Ascending aorta (tissue), 2 donors: Measurements from ENCODE around the gene RNF183. TPM values are rescaled to one million over a fixed set of nuclear protein-coding genes. Genes with fewer than 3 reads are reported as not detected.

ENCODE experiments used
- DNase-seq, 2 donors: peaks; one replicate each; pipeline ENCODE4 v3.0.0-alpha.2; 2019; ENCODE audit warnings: low spot score in 2 of 2
- H3K27ac ChIP-seq, 2 donors: fragments of 200-600 bp; sonication (generic); one replicate each; pipeline ENCODE4 v1.5.1; 2016 to 2017; ENCODE audit warnings: mild to moderate bottlenecking in 1 of 2
- H3K27me3 ChIP-seq: fragments of 200-600 bp; sonication (generic); one replicate; pipeline ENCODE4 v1.5.1; 2017
- H3K36me3 ChIP-seq, 2 donors: fragments of 200-600 bp; sonication (generic); one replicate each; pipeline ENCODE4 v1.5.1; 2016
- H3K4me1 ChIP-seq, 2 donors: fragments of 200-600 bp; sonication (generic); one replicate each; pipeline ENCODE4 v1.5.1; 2016 to 2017; ENCODE audit warnings: mild to moderate bottlenecking in 1 of 2
- H3K4me3 ChIP-seq, 2 donors: fragments of 200-600 bp; sonication (generic); one replicate each; pipeline ENCODE4 v1.5.1; 2016 to 2017; ENCODE audit warnings: mild to moderate bottlenecking in 1 of 2
- H3K9me3 ChIP-seq, 2 donors: fragments of 200-600 bp; sonication (generic); one replicate each; pipeline ENCODE4 v1.5.1; 2016
- CTCF ChIP-seq, 3 experiments: fragments of 200-600 bp in 2 of 3; fragments of 450-650 bp in 1 of 3; sonication (generic) in 2 of 3; IDR thresholded peaks; one replicate each; pipeline ENCODE4 v1.5.1; 2016 to 2019; ENCODE audit warnings: antibody characterized with exemption in 3 of 3, mild to moderate bottlenecking in 1 of 3, moderate library complexity in 1 of 3
- intact Hi-C: fragments of 100-400 bp; cut with DNase I; formaldehyde crosslinking; loops from one replicate; pipeline ENCODE4 v1.15.1; 2023
- total RNA-seq: library from RNA; depleted of rRNA; stranded (reverse); fragments of >200 nt; gene quantifications from one replicate; pipeline ENCODE4 v1.1.0, GENCODE V29; 2016

The RNF183 gene
- total RNA-seq, 1 donor from 2014 or later = not detected

DNA sequence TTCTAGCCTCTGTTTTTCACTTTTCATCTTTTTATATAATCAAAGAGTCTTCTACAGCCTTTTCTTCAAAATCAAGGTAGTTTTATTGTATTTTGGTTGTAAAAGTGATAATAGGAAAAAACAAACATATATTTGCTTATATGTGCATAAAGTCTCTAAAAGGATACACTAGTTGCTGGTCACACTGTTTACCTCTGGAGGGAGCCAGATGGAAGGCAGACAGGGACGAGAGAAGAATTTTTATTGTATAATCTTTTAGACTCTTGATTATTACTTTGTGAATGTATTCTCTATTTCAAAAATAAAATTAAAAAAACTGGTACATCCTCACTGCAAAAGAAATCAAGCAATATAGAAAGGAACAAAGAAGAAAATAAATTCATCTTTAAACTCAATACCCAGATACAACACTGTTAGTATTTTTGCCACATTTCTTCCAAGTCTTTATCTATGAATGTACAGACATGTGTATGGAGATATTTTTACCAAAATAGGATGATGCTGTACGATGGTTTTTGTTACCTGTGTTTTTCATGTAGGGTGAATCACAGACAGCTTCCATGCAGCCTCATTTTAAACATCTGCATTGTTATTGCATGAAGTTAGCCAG, 6.1 kb upstream of the RNF183 start:
- Histone ChIP-seq H3K4me3 (no peak overlapping the region), H3K9me3 (no peaks in the 10 kb centered on the region), H3K36me3 (no peaks in the 10 kb centered on the region), H3K27ac (no peak overlapping the region), H3K4me1 (no peaks in the 10 kb centered on the region), H3K27me3 (no peaks in the 10 kb centered on the region)
- DNase-seq = no peak
- intact Hi-C loops = no loop called here
- peak in 2 of 3 experiments; percentile 40 to 54 for TF ChIP-seq CTCF (IDR thresholded peaks at IDR 0.05)

DNA sequence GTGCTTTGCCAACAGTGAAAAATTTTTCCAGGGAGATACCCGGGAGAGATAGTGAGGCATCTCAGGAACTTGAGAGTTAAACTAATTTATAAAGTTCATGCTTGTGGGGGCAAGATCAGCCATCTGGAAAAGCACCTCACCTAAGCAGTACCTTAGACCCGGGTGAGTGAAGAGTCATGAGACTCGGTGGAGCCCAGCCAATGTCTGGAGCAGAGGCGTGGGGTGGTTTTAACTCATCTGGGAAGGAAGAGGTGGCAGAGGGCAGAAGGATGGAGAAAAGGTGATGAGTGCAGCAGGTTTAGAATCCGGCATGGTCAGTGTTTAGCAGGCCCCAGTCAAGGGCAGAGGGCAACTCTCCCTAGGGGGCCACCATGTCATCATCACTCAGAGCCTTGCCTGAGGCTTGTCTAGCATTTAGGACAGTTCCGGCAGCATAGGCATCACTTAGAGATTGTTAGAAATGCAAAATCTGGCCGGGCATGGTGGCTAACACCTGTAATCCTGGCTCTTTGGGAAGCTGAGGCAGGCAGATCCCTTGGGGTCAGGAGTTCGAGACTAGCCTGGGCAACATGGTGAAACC, 4.3 kb upstream of the RNF183 start:
- intact Hi-C loops = no loop called here
- Histone ChIP-seq H3K36me3 (no peaks in the 10 kb centered on the region), H3K27me3 (no peaks in the 10 kb centered on the region), H3K4me1 (no peaks in the 10 kb centered on the region), H3K9me3 (no peaks in the 10 kb centered on the region), H3K27ac (no peak overlapping the region), H3K4me3 (no peak overlapping the region)
- no peak for DNase-seq
- TF ChIP-seq CTCF (IDR thresholded peaks at IDR 0.05) = no peak

DNA sequence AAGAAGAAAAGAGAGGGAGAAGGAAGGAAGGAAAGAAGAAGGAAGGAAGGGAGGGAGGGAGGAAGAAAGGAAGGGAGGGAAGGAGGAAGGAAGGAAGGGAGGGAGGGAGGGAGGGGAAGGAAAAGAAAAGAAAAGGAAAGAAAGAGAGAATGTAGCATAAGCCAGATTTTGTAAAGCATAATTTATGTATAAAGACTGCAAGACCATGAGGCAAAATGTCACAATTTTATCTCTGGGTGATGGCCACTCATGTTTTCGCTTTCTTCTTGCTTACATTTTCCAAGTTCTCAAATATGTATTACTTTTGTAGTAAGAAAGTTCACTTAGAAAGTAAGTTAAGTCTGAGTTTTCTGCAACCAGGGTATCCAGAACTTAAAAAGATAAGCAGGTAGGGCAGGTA, 3.4 kb upstream of the RNF183 start:
- no peaks in the 10 kb centered on the region for H3K9me3 ChIP-seq
- H3K27ac ChIP-seq = no peak overlapping the region
- H3K4me3 ChIP-seq = no peak overlapping the region
- intact Hi-C loops = no loop called here
- TF ChIP-seq CTCF (IDR thresholded peaks at IDR 0.05) = no peak
- H3K27me3 ChIP-seq = no peaks in the 10 kb centered on the region
- no peaks in the 10 kb centered on the region for H3K36me3 ChIP-seq
- no peaks in the 10 kb centered on the region for H3K4me1 ChIP-seq
- DNase-seq = no peak

GRCh38 chr9:113301548-113301947, 1.6 kb downstream of the RNF183 start:
- no peak overlapping the region for H3K4me3 ChIP-seq
- no peaks in the 10 kb centered on the region for H3K9me3 ChIP-seq
- intact Hi-C loops = no loop called here
- DNase-seq = no peak
- H3K27me3 ChIP-seq = no peaks in the 10 kb centered on the region
- H3K4me1 ChIP-seq = no peaks in the 10 kb centered on the region
- H3K27ac ChIP-seq = no peak overlapping the region
- H3K36me3 ChIP-seq = no peaks in the 10 kb centered on the region
- TF ChIP-seq CTCF (IDR thresholded peaks at IDR 0.05) = no peak

GRCh38 chr9:113299800-113300292, 3.3 kb downstream of the RNF183 start:
- no peak for TF ChIP-seq CTCF (IDR thresholded peaks at IDR 0.05)
- no peak overlapping the region for H3K27ac ChIP-seq
- H3K4me1 ChIP-seq = no peaks in the 10 kb centered on the region
- intact Hi-C loops = no loop called here
- H3K27me3 ChIP-seq = no peaks in the 10 kb centered on the region
- no peak for DNase-seq
- no peaks in the 10 kb centered on the region for H3K36me3 ChIP-seq
- H3K4me3 ChIP-seq = no peak overlapping the region
- no peaks in the 10 kb centered on the region for H3K9me3 ChIP-seq
